Choroid plexus epithelial cell (primary cell): Measurements from ENCODE around the gene C16orf86.
A peak's percentile ranks its signal among the peaks of the same experiment; 100 is the strongest.

Experiments
- DNase-seq: peaks from one replicate; pipeline ENCODE4 v3.0.0-alpha.2; 2010; ENCODE audit warnings: low read depth
- H3K4me3 ChIP-seq: 2 replicates; pipeline ENCODE4 v1.5.1; 2011; ENCODE audit warnings: low read depth, mild to moderate bottlenecking, control low read depth, low read length, moderate library complexity
- TF ChIP-seq, protein P1 (sequence below): conservative IDR thresholded peaks from 2 replicates; pipeline ENCODE4 v1.5.1; 2011; ENCODE audit warnings: low read depth, mild to moderate bottlenecking, control low read depth, inconsistent platforms, low read length, moderate library complexity

The C16orf86 gene

DNA sequence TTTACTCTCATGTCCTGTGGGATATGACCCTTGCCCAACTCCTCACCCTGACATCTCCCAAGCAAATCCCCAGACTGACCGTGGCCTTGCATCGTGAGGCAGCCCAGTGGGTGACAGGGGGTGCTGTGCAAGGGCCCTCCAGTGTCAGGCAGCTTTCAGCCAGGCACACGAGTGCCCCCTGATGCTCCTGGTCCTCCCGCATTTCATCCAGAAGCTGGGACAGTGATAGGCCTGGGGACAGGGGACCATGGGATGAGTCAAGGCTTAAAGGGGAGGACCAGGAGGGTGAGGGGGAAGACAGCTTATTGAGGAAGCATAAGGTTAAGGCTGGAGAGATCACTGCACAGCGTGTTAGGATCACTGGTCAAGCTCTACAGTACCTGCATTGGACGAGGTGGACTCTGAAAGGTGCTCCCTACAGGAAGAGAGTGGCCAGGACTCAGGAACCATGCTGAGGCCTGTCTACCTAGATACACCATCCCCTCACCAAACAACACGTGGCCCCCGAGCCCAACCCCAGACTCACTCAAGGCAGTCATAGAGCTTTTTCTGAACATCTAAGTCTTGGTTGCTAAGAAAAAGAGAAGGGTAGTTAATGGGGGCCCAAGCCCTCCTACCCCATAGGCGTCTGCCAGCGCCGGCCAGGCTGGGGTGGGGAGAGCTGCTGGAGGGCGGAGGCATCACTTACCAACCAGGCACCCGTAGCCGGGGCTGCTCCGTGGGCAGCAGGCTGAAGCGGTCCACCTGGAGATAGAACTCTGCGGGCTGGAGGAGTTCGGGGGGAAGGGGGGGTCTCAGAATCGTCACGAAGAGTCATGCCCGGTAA, 7.6 kb upstream of the C16orf86 start:
- DNase-seq, result no peak
- TF ChIP-seq, protein P1, sequence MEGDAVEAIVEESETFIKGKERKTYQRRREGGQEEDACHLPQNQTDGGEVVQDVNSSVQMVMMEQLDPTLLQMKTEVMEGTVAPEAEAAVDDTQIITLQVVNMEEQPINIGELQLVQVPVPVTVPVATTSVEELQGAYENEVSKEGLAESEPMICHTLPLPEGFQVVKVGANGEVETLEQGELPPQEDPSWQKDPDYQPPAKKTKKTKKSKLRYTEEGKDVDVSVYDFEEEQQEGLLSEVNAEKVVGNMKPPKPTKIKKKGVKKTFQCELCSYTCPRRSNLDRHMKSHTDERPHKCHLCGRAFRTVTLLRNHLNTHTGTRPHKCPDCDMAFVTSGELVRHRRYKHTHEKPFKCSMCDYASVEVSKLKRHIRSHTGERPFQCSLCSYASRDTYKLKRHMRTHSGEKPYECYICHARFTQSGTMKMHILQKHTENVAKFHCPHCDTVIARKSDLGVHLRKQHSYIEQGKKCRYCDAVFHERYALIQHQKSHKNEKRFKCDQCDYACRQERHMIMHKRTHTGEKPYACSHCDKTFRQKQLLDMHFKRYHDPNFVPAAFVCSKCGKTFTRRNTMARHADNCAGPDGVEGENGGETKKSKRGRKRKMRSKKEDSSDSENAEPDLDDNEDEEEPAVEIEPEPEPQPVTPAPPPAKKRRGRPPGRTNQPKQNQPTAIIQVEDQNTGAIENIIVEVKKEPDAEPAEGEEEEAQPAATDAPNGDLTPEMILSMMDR, result no peak
- H3K4me3 ChIP-seq, result peak overlapping the region; percentile 86

DNA sequence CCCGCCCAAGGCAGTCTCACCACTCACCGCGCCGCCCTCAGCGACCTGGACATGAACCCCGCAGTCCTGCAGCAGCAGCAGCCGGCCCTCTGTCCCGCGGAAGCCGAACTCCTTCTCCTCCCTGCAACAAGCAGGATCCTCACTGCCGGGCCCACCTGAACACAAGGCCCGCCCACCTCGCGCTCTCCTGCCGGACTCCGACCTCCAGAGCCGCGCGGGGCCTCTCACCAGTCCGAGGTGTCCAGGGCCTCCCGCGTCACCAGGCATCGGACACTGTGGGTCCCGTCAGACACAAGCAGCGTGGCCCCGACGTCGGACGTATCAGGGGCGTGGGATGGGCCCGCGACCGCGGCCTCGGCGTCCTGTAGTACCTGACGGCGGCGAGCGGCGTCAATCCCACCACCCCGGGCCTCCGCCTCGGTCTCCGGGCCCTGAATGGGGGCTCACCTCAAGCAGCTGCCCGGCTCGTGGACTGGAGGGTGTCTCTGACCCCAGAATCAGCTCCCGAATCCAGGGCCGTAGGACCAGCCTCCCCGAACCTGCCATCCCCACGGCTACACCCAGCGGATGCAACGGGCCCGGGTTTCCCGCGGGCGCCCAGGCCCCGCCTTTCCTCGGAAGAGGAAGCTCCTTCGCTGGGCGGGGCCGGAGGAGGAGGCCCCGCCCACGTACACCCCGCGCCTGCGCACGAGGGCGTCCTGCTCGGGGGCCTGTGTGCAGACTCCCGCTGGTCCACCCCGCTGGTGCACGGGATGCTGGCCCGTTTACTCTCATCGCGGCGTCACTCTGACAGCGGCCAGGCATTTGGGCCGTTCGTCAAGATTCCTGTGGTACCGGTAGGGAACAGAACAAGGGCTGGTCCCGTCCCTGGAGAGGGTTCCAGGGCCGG, 6.7 kb upstream of the C16orf86 start, which contains the start of gene ACD:
ACD (minus strand) TSS at position 586 of the 889 bp plus-strand sequence; CDS start at position 546, 40 bp downstream.
- DNase-seq, result peak; percentile 91
- H3K4me3 ChIP-seq, result peak within 1 kb of the TSS; percentile 86
- TF ChIP-seq, protein P1, result no peak

DNA sequence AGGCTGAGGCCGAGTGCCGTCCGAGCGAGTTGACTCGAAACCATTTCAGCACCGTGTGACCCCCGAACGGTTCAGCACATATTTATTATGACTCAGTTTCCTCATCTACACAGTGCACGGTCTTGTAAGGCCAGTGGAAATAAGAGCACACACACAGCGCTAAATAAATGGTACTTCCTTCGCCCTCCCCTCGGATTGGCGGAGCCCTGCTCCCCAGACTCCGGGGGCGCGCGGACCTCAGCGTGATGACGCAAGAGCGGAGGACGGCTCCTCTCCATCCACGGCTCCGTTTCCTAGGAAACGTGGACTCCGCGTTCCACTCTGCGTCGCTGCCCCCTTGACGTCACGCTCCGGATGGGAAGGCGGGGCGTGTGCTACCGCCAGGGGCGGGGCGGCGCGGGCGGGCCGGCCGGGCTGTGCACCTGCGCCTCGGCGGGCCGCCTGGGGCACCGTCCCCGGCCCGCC, 6.0 kb upstream of the C16orf86 start, which contains the start of gene PARD6A:
PARD6A (plus strand) TSS at position 397 of the 465 bp plus-strand sequence. CDS start 79 bp downstream, outside the sequence.
- TF ChIP-seq, protein P1, result no peak
- peak; percentile 97 for DNase-seq
- peak within 1 kb of the TSS; percentile 86 for H3K4me3 ChIP-seq

DNA sequence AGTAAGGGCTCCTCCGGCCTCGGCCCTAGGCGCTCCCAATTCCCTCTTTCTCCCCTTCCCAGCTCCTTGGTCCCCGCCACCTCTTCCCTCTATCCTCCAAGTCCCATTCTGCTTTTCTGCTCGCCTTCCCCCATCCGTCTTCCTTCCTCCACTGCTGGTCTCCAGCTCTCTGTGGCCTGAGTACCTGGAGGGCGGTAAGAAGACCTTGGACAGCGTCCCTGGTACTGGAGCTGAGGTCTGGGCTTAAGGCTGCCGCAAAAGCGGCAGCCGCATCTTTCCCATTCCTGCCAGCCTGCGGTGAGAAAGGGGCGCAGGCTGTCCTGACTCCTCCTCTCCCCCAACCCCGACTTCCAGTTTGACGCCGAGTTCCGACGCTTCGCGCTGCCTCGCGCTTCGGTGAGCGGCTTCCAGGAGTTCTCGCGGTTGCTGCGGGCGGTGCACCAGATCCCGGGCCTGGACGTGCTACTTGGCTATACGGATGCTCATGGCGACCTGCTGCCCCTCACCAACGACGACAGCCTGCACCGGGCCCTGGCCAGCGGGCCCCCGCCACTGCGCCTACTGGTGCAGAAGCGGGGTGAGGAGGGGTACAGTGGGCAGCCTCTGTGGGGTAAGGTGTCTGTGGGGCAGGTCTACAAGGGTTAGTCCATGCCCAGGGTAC, 5.4 kb upstream of the C16orf86 start:
- TF ChIP-seq, protein P1, result no peak
- peak; percentile 67 for DNase-seq
- H3K4me3 ChIP-seq, result peak overlapping the region; percentile 44

DNA sequence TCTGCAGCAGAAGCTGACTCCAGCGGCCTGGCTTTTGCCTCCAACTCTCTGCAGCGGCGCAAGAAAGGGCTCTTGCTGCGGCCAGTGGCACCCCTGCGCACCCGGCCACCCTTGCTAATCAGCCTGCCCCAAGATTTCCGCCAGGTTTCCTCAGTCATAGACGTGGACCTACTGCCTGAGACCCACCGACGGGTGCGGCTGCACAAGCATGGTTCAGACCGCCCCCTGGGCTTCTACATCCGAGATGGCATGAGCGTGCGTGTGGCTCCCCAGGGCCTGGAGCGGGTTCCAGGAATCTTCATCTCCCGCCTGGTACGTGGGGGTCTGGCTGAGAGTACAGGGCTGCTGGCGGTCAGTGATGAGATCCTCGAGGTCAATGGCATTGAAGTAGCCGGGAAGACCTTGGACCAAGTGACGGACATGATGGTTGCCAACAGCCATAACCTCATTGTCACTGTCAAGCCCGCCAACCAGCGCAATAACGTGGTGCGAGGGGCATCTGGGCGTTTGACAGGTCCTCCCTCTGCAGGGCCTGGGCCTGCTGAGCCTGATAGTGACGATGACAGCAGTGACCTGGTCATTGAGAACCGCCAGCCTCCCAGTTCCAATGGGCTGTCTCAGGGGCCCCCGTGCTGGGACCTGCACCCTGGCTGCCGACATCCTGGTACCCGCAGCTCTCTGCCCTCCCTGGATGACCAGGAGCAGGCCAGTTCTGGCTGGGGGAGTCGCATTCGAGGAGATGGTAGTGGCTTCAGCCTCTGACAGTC, 4.5 kb upstream of the C16orf86 start:
- no peak for DNase-seq
- TF ChIP-seq, protein P1, result no peak
- H3K4me3 ChIP-seq, result no peak overlapping the region

DNA sequence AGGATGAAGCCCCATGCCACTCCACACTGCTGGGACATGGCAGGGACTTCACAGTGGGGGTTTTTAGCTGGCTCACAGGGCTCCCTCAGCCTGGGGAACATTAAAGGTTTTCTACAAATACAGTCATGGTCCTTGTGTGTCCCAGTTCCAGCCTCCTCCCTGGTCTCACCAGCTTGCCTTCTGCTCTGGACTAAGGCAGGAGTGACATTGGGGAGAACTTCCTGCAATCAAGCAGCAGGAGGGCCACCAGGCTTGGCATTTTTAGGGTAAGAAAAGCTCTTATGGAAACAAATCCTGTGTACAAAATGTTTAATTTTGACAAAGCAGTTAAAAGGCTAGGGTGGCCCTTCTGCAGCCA, 4.0 kb upstream of the C16orf86 start:
- TF ChIP-seq, protein P1, result no peak
- no peak for DNase-seq
- H3K4me3 ChIP-seq, result no peak overlapping the region
